ENCODE results near the gene FAM168A.
"Not testable (repeated sequence)": the region's sequence is repeated elsewhere in the genome, so short reads cannot be mapped to it uniquely, and the experiment has no call there.

Gene FAM168A

DNA sequence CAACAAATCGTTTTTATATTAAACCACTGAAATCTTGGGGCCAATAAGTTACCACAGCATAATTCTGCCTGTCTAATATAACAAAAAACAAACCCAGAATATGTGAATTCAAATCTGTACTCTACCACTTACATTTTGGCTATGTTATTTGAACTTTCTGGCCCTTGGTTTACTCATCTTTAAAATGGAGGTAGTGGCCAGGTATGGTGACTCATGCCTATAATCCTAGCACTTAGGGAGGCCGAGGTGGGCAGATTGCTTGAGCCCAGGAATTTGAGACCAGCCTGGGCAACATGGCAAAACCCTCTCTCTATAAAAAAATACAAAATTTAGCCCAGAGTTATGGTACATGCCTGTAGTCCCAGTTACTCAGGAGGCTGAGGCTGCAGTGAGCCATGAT is 84.2 kb downstream of the FAM168A start:
- no peak for DNase-seq

DNA sequence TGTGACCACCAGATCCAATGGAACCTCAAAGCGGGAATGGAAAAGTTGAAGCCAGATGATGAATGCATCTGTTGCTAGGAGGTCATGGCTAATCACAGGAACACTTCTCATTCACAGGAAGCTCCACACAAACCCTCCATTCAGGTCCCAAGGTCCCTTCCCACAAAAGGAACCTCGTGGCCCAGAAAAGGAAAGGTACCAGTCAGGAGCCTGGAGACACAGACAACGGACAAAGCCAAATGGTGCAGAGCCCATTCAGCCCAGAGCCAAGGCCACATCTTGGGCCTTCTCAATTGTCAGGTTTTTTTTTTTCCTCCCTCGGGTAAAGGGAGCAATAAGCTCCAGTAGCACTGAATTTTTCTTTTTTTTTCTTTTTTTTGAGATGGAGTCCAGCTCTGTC is 87.0 kb downstream of the FAM168A start:
- no peak for DNase-seq

DNA sequence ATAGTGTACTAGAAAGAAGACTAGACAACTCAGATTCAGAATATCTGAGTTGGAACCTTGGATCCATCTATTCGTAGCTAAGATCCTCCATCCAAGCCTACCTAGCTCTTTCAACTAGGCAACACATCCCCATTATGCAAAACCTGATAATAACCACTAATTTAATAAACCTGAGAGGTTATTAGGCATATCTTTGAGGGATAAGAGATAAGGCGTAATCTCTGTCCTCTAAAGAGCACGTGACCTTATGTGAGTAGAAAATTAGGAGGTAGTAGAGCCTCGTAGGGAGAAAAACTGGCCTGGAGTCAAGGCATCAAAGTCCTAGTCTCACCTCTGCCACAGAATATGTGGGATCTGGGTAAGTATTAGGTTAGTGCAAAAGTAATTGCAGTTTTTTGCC is 87.8 kb downstream of the FAM168A start:
- no peak for DNase-seq

DNA sequence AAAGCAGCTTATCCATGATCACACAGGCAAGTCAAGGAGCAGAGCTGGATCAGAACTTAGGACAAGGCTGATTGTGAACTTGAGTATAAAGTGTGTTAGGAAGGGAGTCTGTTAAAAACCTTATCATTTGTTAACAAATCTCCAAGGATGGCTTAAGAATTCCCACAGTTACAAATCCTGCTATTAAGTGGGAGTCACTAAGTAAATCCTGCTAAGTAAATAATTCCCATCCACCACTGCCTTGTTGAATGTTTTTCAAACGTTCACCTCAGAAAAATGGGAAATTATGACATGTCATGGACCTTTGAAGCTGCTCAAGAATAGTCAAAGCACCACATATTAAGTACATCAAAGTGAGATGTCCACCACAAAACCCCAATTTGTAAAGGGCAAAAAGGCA is 88.7 kb downstream of the FAM168A start:
- no peak for DNase-seq

DNA sequence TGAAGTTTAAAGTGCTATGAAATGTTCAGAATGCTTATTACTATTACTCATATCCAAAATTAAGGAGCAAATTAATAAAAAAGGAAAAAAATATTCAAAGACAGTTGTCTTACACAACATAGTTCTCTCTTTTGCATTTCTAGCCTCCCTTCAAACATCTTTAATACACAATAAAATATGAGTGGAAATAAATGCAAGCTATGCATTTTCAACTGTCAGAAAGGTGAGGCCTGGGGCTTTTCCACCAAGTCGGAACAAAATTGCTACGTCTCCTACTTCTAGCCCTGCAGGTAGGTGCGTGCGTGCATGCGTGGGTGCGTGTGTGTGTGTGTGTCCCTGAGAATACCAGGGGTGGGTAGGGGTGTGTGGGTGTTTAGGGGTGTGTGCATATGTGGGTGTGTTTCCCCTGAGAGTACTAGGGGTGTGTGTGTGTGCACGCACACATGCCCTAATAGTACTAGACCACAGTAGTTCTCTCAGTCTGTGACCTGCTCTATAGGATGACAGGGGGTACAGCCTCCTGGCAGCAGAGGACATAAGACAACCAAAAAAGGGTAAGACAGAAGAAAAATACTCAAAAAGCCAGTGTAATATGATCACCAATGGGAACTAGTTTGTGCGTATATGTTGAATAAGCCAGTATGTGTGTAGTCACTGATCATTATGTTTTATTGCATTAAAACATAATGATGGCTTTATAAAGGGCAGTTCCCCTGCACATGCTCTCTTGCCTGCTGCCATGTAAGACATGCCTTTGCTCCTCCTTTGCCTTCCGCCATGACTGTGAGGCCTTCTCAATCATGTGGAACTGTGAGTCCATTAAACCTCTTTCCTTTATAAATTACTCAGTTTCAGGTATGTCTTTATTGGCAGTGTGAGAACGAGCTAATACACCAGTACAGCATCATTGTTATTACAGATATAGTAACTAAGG is 89.4 kb downstream of the FAM168A start:
- DNase-seq = no peak

DNA sequence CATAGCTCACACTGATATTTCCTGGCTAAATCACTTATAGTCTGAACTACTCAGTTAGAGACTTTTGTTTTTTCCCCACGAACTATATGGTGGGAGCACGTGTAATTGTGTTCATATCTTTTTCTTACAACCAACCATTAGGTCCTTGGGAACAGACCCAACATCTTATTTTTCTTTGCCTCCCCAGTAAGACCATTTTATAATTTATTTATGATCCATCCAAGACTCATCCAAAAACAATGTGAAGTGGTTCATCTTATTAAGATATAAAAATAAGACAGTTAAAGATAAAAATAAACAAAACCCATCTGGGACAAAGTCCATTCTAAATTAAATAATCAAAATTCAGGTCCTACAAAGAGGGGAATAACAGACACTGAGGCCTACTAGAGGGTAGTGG is 90.8 kb downstream of the FAM168A start:
- DNase-seq = no peak

DNA sequence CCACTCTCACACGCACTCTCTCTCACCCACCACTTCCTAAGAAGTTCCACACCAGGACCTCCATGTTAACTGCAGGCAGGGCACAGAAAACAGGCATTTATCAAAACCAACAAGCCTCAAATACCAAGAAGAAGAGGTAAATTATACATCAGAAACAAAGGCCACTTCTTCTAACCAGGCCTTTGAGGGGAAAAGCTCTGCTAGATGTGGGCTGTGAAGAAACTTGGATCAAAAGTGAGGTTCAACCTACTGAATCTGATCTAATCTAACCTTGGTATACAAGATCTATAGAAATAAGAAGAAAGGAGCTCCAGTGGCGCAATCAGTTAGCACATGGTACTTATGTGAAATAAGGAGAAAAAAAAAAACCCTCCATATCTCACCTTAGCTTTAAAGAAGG is 91.9 kb downstream of the FAM168A start:
- no peak for DNase-seq

DNA sequence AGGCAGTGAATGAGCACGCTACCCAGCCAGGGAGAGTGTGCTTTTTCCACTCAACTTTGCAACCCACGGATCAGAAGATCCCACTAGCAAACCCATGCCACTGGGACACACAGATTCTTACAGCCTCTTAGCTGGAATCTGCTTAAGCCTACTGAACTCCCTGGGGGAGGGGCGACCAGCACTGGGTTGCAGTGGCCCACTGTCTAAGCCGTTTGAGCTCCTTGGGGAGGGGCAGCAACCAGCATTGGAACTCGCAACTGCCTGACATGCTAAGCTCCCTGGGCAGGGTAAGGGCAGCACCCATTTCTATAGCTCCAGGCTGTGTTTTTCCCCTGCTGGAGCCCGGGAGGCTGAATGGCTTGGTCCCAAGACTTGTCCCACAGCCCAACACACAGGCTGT is 99.6 kb downstream of the FAM168A start:
- DNase-seq = no peak

DNA sequence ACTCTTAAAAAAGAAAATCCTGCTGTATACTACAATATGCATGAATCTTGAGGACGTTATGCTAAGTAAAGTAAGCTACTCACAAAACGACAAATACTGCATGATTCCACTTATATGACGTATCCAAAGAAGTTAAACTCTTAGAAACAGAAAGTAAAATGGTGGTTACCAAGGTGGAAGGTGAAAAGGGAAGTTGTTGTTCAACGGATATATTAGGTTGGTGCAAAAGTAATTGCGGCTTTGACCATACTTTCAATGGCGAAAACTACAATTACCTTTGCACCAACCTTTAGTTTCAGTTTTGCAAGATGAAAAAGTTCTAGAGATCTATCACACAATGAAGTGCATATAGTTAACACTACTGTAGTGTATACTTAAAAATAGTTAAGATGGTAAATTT is 101.8 kb downstream of the FAM168A start:
- no peak for DNase-seq

DNA sequence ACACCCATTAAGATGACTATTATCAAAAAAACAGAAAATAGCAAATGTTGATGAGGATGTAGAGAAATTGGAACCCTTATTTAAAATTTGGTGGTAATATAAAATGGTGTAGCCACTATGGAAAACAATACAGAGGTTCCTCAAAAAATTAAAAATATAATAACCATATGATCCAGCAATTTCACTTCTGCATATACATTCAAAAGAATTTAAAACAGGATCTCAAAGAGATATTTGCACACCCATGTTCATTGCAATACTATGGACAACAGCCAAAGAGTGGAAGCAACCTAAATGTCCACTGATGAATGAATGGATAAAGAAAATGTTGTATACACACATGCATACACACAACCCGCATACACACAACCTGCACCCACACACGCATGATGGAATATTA is 102.2 kb downstream of the FAM168A start:
- DNase-seq = no peak

DNA sequence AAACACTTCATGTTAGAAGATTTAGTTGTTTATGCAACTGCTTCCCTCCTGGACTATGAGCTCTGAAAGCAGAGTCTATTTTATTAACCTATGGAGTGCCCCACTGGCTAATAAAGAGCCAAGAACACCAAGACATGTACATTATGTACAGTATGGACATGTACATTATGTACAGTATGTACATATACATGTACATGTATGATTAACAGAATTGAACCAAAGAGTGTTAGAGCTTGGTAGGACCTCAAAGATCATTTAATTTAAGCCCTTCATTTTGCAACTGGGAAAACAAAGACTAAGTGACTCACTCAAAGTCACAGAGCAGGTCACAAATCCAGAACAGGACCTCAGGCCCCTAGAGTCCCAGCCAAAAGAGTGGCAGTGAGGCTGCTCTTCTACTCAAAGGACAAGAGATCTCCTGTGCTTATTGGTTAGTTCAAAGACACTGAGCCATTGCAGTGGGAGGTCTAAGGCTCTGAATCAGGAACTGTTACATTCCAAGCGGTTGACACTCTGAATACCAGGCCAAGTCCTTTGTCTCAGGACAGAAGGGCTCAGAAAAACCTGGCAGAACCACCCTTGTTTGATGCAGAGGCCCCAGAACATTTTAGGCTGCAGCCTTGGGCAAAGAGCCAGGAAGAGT is 103.8 kb downstream of the FAM168A start:
- DNase-seq = no peak

DNA sequence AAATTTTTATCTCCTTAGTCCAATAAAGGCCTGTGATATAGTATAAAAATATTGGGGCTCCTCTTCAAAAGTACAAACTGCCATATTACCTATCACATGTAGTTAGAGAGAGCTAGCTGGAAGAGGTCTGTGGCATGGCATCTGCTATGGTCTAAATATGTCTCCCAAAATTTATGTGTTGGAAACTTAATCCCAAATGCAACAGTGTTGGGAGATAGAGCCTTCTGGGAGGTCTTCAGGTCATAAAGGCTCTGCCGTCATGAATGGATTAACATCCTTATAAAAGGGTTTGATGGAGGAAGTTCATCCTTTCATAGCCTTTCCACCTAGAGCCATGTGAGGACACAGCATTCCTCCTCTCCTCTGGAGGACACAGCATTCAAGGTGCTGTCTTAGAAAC is 116.3 kb downstream of the FAM168A start:
- DNase-seq = no peak

DNA sequence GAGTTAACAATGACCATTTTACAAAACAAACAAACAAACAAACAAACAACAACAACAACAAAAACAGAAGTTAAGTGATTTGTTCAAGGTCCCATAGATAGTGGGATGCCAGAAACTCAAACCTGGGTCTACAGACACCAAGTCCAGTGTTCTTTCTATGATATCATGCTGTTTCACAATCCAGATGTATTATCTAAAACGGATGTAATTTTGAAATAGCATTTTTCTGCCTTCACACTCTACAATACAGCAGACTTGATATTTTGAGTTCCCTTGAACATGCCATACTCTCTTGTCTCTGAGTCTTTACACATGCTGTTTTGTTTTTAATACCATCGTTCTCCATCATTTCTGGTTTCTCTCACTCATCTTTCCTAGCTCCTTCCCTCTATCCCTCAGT is 117.2 kb downstream of the FAM168A start:
- DNase-seq = no peak

DNA sequence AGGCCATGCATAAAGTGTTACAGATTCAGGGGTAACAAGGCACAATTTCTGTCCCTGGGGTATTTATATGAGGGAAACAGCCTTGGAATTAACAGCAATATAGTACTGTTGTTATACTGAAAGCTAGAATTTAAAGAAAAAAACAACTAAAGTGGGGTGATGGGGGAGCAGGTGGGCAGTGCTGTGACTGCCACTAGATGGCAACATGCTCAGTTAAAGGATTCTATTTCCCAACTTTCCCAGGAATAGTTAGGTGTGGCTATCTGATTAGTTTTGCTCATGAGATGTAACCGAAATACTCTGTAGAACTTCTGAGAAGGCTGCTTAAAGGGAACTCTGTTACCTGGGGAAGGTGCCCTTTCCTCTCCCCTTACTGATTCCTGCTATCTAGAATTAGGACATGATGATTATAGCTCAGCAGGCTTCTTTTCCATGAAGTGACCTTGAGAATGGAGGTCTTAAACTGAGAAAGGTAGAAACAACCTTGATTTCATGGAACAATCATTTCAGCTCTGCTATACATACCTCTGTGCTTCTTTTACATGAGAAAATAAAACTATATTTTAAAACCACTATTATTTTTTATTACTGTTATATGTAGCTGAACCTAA is 119.1 kb downstream of the FAM168A start:
- DNase-seq = no peak

DNA sequence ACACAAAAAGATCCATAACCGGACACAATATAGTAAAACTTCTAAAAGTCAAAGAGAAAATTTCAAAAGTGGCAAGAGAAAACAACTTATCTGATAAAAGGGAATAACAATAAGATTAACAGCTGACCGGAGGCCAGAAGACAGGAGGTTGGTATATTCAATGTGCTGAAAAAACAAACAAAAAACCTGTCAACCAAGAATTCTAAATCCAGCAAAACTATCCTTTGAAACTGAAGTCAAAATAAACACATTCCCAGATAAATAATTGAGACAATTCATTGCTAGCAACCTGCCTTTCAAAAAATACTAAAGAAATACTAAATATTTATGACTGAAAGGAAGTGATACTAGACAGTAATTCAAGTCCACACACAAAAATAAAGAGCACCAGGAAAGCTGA is 120.4 kb downstream of the FAM168A start:
- DNase-seq = no peak

DNA sequence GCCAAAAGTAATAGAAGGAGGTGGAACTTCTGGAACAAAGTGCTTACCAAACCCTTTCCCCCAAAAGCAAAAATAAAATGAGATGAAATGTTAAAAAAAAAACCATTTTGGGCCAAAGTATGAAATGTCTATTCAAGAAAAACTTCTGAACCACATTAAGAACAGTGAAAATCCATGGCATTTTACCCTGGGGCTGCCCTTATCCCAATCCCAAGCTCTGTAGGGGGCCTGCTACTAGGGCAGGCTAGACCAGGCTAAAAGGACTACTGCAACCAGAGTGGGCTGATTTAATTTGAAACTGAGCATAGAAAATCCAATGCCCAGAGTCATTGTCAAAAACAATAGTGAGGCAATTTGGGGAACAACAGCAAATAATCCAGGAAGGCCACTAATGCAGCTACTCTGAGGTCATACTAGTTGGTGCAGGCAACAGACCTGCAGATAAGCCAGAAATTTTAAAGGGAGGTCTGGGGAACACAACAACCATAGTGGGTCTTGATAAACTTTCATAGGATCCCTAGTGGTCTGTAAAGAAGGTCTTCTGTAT is 122.3 kb downstream of the FAM168A start:
- no peak for DNase-seq

DNA sequence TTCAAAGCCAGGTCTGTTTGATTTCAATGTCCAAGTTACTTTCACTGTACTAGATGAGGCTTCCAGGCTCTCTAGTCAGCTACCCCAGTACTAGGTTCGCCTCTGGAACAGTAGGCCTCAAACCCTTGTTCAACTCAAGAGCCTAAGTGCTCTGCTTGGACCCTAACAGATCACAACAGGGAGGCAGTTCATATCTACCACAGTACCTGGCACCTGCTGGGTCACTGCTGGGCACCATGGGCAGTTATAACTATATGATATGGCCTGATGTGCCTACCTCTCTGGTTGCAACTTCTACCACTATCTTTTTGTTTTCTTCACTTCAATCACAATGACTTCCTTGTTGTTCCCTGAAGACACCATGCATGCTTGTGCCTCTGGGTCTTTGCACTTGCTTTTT is 124.7 kb downstream of the FAM168A start:
- DNase-seq = no peak

DNA sequence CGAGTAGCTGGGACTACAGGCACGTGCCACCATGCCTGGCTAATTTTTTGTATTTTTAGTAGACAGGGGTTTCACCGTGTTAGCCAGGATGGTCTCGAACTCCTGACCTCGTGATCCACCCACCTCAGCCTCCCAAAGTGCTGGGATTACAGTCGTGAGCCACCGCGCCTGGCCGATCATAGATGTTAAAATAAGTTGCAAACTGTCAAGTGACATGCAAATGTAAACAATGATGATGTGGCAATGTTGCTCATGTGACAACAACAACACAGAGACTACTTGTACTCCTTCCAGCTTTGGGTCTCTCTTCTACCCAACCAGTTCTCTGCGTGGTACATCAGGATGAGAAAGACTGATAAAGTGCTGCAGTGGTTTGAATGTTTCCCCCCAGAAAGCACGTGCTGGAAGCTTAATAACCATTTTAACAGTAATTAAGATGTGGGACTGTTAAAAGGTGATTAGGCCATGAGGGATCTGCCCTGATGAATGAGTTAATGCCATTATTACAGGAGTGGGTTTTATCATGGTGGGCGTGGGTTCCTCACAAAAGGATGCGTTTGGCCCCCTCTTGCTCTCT is 127.8 kb downstream of the FAM168A start:
- DNase-seq = not testable (repeated sequence)

DNA sequence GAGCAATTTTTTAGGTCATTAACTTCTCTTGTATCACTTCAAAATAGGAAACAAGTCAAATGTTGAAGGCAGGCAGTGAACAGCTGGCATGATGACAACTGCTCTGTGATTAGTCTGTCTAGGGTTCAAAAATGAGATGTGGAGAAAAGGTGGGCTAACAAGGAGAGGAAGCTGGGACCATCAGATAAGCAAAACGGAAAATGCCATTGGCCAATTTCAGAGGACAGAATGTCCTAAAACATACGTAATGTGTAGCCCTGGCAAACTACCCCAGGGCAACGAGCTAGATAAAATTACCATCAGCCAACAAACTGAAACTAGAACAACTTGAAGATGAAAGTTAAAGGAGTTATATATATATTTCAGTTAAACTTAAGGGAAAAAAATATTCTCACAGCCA is 128.5 kb downstream of the FAM168A start:
- DNase-seq = no peak

DNA sequence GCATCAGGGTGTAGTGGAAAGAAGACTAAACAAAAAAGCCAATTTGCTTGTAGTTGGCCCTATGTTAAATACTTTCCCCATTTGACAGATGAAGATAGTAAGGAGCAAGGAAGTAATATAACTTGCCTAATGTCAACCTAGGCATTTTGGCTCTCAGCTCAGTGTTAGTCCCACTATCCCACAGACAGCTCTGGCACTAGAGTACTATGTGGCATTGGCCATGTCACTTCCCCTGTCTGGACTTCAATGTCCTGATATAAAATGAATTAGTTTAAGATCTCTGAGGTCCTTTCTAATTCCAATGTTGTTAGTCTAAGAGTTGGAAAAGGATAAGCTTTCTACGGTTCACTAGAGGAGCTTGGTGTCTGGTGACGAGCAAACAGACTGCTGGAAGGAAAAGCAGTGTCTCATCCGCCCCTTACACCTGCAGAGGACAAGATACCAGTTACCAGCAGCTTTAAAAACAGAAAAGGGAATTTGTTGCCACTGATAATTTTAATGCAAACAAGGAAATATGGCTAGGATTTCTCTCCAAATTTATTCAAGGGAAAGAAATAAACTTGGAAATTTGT is 129.2 kb downstream of the FAM168A start:
- no peak for DNase-seq

DNA sequence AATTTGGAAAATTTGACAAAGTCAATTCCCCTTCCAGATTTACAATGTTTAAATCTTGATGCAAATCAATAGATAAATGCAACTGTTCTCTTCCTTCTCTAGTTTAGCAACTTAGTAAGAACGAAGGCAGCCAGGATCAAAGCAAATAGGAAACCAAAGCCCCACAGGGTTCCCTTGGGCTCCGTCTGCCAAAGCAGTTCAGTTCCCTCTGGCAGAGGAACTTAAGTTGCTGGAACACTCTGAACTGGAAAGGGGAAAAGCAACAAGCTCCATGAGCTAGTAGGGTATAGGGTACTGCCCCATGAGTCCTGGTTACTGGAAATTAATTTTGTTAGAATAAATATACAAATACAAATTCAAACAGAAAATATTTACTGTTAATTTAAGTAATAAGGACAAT is 130.4 kb downstream of the FAM168A start:
- no peak for DNase-seq

DNA sequence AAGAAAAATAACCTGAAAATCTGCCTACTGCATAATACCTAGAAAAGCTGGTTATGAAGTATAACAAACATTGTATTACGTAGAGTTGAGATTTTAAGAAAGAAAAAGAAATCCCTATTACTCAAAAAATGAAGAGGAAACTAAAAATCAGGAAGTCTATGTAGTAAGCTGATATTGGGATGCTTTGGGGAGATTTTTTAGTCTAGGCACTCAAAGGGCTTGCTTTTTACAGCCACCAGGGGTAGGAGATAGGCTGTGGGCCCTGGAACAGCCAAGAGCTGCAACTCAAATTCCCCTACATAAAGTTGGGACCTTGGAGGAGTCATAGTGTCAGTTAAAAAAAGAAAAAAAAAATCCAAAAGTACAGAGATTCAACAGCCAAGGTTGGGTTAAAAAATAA is 131.3 kb downstream of the FAM168A start:
- no peak for DNase-seq

DNA sequence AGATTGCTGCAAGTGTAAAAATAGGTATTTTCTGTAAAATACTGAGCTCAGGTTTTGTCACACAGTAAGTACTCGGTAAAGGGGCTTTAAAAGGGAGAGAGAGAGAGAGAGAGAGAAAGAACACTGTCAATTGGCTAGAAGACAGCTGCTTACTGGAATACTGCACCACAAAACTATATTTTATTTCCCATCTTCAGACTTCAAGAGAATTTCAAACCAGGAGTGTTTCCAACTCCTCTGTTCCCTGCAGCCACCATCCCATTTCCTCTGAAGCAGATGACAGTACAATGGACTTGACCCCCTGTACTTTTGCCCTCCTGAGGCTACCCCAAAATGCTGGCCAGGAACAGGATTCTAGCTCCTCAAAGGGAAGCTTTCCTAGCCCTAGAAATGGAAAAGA is 132.0 kb downstream of the FAM168A start:
- DNase-seq = no peak

Measured in CD4-positive, alpha-beta T cell treated with Interleukin-6 for 4 hours (primary cell).